Ovary (tissue), 9 donors: ENCODE data around the gene CCDC171. TPM values are rescaled to one million over a fixed set of nuclear protein-coding genes. Genes with fewer than 3 reads are reported as not detected.

Source experiments
- DNase-seq, 5 donors: peaks; one replicate each; pipeline ENCODE4 v3.0.0-alpha.2; 2019 to 2020
- H3K27ac ChIP-seq, 2 donors: fragments of 200-600 bp; one replicate each; pipeline versions ENCODE4 v1.5.1 to v1.8.0; 2019 to 2022
- H3K27me3 ChIP-seq: fragments of 200-600 bp; one replicate; pipeline ENCODE4 v1.8.0; 2022
- H3K36me3 ChIP-seq: fragments of 200-600 bp; sonication (generic); one replicate; pipeline ENCODE4 v1.5.1; 2019
- H3K4me1 ChIP-seq: one replicate; pipeline ENCODE4 v1.8.1; 2013; ENCODE audit warnings: mild to moderate bottlenecking, moderate library complexity; ENCODE audit not compliant: insufficient read depth
- H3K4me3 ChIP-seq: fragments of 200-600 bp; sonication (generic); one replicate; pipeline ENCODE4 v1.5.1; 2017
- H3K9me3 ChIP-seq, 2 donors: fragments of 200-600 bp in 1 of 2; sonication (generic) in 1 of 2; one replicate each; pipeline versions ENCODE4 v1.5.1 to v1.8.1; 2013 to 2019; ENCODE audit warnings: mild to moderate bottlenecking in 1 of 2, moderate library complexity in 1 of 2
- CTCF ChIP-seq, 3 donors: fragments of 450-650 bp in 2 of 3; fragments of 200-600 bp in 1 of 3; IDR thresholded peaks; one replicate each; pipeline versions ENCODE4 v1.5.1 to v1.8.0; 2016 to 2022; ENCODE audit warnings: antibody characterized with exemption in 3 of 3, mild to moderate bottlenecking in 1 of 3
- EP300 ChIP-seq: sonication (generic); formaldehyde crosslinking; IDR thresholded peaks from one replicate; pipeline ENCODE4 v1.6.1; 2017; ENCODE audit warnings: antibody characterized with exemption
- POLR2A ChIP-seq: fragments of 450-650 bp; IDR thresholded peaks from one replicate; pipeline ENCODE4 v1.6.1; 2017; ENCODE audit warnings: antibody characterized with exemption, mild to moderate bottlenecking, moderate library complexity
- WGBS, 3 donors: extraction: QIAGEN DNeasy Blood & Tissue Kit in 1 of 3; methylation state at CpG; one replicate each; pipeline versions ENCODE4 v1.1.5 to v1.1.7; 2013 to 2017; 5-methylcytosine and 5-hydroxymethylcytosine counted together
- intact Hi-C, 4 donors: fragments of 100-400 bp; cut with DNase I; formaldehyde crosslinking; loops; one replicate each; pipeline versions ENCODE4 v1.11.0 to v1.15.1; 2022 to 2023
- polyA plus RNA-seq, 2 donors: library from polyadenylated mRNA; stranded (reverse); fragments of 200-250 nt in 1 of 2; fragments of 350-450 nt in 1 of 2; fragmentation: Illumina TruSeq in 1 of 2; extraction: RNeasy Lipid Tissue Mini Kit (QIAGEN cat#74804) in 1 of 2; gene quantifications; one replicate each; pipeline ENCODE4 v1.2.3, GENCODE V29; 2013 to 2014
- total RNA-seq, 7 donors: library from RNA; depleted of rRNA in 2 of 7; stranded (reverse); fragments of >200 nt in 2 of 7; fragmentation: NEBNext Ultra II Directional in 3 of 7; extraction: Animal tissue kit (Norgen Biotek cat#: 25700) in 3 of 7; gene quantifications; one replicate each; pipeline versions ENCODE4 v1.1.0 to v1.2.4, GENCODE V29; 2016 to 2023
- donor health status: DM: no; HTN: no; CAD: no; lungs with moderate emphysema.
- donor health status: DM: no; HTN: no; CAD: no.
- donor health status: Bipolar disorder and iron deficiency.
- donor health status: DM: yes; HTN: yes; CAD: no.
- donor health status: DM: no; HTN: no; CAD: no.
- donor health status: DM: yes; HTN: yes; CAD: no.

CCDC171 gene
- total and polyA plus RNA-seq, 9 donors, result 2.0 to 6.1 (median 5.0) TPM

- intact Hi-C loops, result no loop called here
- DNase-seq, result no peak
- TF ChIP-seq CTCF (IDR thresholded peaks at IDR 0.05) (no peak), EP300 (no peak), POLR2A (no peak)
- Histone ChIP-seq H3K27me3 (no peaks in the 10 kb centered on the region), H3K27ac (no peak overlapping the region), H3K4me1 (no peaks in the 10 kb centered on the region), H3K36me3 (no peaks in the 10 kb centered on the region), H3K9me3 (no peaks in the 10 kb centered on the region), H3K4me3 (no peak overlapping the region)
- 56 to 81% (median 75%) methylated on average over 1 of the region's 1 CpG for WGBS, 3 donors
Observed at GRCh38 chr9:15763371-15763770, 210.5 kb downstream of the CCDC171 start.

GRCh38 chr9:15764131-15764530 is 211.3 kb downstream of the CCDC171 start:
- no peak overlapping the region for H3K4me3 ChIP-seq
- 91 to 93% (median 92%) methylated on average over 2 of the region's 2 CpGs for WGBS, 3 donors
- H3K9me3 ChIP-seq, result no peaks in the 10 kb centered on the region
- H3K27me3 ChIP-seq, result no peaks in the 10 kb centered on the region
- no peaks in the 10 kb centered on the region for H3K4me1 ChIP-seq
- TF ChIP-seq CTCF (IDR thresholded peaks at IDR 0.05), result no peak
- no peak for TF ChIP-seq EP300
- TF ChIP-seq POLR2A, result no peak
- intact Hi-C loops, result no loop called here
- no peak overlapping the region for H3K27ac ChIP-seq
- no peak for DNase-seq
- no peaks in the 10 kb centered on the region for H3K36me3 ChIP-seq

- H3K4me3 ChIP-seq, result no peak overlapping the region
- intact Hi-C loops, result no loop called here
- no peak for TF ChIP-seq POLR2A
- TF ChIP-seq EP300, result no peak
- TF ChIP-seq CTCF (IDR thresholded peaks at IDR 0.05), result no peak
- WGBS, 3 donors, result 65 to 82% (median 76%) methylated on average over 5 of the region's 5 CpGs
- no peaks in the 10 kb centered on the region for H3K27me3 ChIP-seq
- DNase-seq, result no peak
- H3K4me1 ChIP-seq, result no peaks in the 10 kb centered on the region
- no peak overlapping the region for H3K27ac ChIP-seq
- no peaks in the 10 kb centered on the region for H3K9me3 ChIP-seq
- no peaks in the 10 kb centered on the region for H3K36me3 ChIP-seq
Observed at GRCh38 chr9:15769547-15769946, 216.7 kb downstream of the CCDC171 start.

- no peak for DNase-seq
- Histone ChIP-seq H3K36me3 (no peaks in the 10 kb centered on the region), H3K9me3 (no peaks in the 10 kb centered on the region), H3K4me3 (no peak overlapping the region), H3K27me3 (no peaks in the 10 kb centered on the region), H3K4me1 (no peaks in the 10 kb centered on the region), H3K27ac (no peak overlapping the region)
- intact Hi-C loops, result no loop called here
- TF ChIP-seq POLR2A, result no peak
- TF ChIP-seq EP300, result no peak
- no peak for TF ChIP-seq CTCF (IDR thresholded peaks at IDR 0.05)
- 86 to 90% (median 87%) methylated on average over 5 of the region's 5 CpGs for WGBS, 3 donors
Observed at GRCh38 chr9:15778861-15779260, 226.0 kb downstream of the CCDC171 start.

GRCh38 chr9:15782106-15782505 is 229.3 kb downstream of the CCDC171 start:
- intact Hi-C loops, result no loop called here
- no peaks in the 10 kb centered on the region for H3K9me3 ChIP-seq
- no peak for DNase-seq
- H3K4me1 ChIP-seq, result no peaks in the 10 kb centered on the region
- no peak overlapping the region for H3K4me3 ChIP-seq
- 77 to 88% (median 83%) methylated on average over 5 of the region's 5 CpGs for WGBS, 3 donors
- no peaks in the 10 kb centered on the region for H3K36me3 ChIP-seq
- TF ChIP-seq CTCF (IDR thresholded peaks at IDR 0.05) (no peak), POLR2A (no peak), EP300 (no peak)
- H3K27me3 ChIP-seq, result no peaks in the 10 kb centered on the region
- no peak overlapping the region for H3K27ac ChIP-seq
